Measurements from ENCODE around the gene ABCA10. TPM values are rescaled to one million over a fixed set of nuclear protein-coding genes. Genes with fewer than 3 reads are reported as not detected.

ABCA10 gene
- total RNA-seq, 6 experiments from 2014 or later: 1.7 to 4.0 (median 2.0) TPM

DNA sequence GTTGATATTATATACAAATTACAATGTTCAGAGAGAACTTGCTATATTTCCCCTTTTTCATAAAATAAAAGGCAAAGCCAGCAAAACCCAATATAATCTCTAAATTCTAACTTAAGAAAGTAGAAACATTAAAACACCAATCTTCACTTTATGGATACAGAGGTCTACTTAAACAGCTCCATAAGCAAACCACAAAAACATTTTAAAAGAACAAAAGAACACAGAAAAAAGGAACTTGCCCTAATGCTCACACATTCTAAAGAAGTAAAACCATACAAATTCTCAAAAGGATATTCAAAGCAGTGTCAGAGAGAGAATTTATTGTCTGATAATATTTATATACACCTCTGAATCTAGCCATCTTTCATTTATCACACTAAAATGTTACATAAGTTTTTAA, 606 bp downstream of the ABCA10 start:
- H3K9me3 ChIP-seq: no peaks in the 10 kb centered on the region
- peak overlapping the region; percentile 9 to 27 (median 15) for H3K27ac ChIP-seq
- peaks cover 0 to 21% (median 0%) of the 10 kb centered on the region in 4 donors for H3K4me1 ChIP-seq
- no peaks in the 10 kb centered on the region for H3K36me3 ChIP-seq
- intact Hi-C loops (cut with DNase I): no loop called here
- TF ChIP-seq, protein P1, sequence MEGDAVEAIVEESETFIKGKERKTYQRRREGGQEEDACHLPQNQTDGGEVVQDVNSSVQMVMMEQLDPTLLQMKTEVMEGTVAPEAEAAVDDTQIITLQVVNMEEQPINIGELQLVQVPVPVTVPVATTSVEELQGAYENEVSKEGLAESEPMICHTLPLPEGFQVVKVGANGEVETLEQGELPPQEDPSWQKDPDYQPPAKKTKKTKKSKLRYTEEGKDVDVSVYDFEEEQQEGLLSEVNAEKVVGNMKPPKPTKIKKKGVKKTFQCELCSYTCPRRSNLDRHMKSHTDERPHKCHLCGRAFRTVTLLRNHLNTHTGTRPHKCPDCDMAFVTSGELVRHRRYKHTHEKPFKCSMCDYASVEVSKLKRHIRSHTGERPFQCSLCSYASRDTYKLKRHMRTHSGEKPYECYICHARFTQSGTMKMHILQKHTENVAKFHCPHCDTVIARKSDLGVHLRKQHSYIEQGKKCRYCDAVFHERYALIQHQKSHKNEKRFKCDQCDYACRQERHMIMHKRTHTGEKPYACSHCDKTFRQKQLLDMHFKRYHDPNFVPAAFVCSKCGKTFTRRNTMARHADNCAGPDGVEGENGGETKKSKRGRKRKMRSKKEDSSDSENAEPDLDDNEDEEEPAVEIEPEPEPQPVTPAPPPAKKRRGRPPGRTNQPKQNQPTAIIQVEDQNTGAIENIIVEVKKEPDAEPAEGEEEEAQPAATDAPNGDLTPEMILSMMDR (IDR thresholded peaks at IDR 0.05): no peak
- no peak for TF ChIP-seq POLR2A (IDR thresholded peaks at IDR 0.05)
- peak overlapping the region in 1 of 3 donors; percentile 12 for H3K4me3 ChIP-seq
- no peak for ATAC-seq
- no peaks in the 10 kb centered on the region for H3K27me3 ChIP-seq
- no peak for DNase-seq

GRCh38 chr17:69227541-69227940, 1.1 kb downstream of the ABCA10 start:
- no peaks in the 10 kb centered on the region for H3K9me3 ChIP-seq
- peak overlapping the region in 2 of 3 donors; percentile 6 to 12 for H3K4me3 ChIP-seq
- no peaks in the 10 kb centered on the region for H3K27me3 ChIP-seq
- peaks cover 0 to 21% (median 0%) of the 10 kb centered on the region in 4 donors for H3K4me1 ChIP-seq
- DNase-seq (no peak), ATAC-seq (peak in 2 of 4 donors; percentile 15 to 18)
- intact Hi-C loops (cut with DNase I): no loop called here
- H3K36me3 ChIP-seq: no peaks in the 10 kb centered on the region
- peak overlapping the region; percentile 9 to 53 (median 27) for H3K27ac ChIP-seq
- WGBS (ENCODE audit: insufficient coverage, low coverage, low lambda C conversion rate, missing lambda C conversion rate): 23% methylated on average over 2 of the region's 2 CpGs
- TF ChIP-seq, protein P1 (IDR thresholded peaks at IDR 0.05): no peak
- no peak for TF ChIP-seq POLR2A (IDR thresholded peaks at IDR 0.05)

GRCh38 chr17:69223809-69224208, 4.8 kb downstream of the ABCA10 start:
- no peak for DNase-seq
- Histone ChIP-seq H3K27ac (no peak overlapping the region), H3K27me3 (no peaks in the 10 kb centered on the region)

GRCh38 chr17:69222707-69223258, 5.8 kb downstream of the ABCA10 start:
- Histone ChIP-seq H3K27me3 (no peaks in the 10 kb centered on the region), H3K4me3 (no peak overlapping the region), H3K36me3 (no peaks in the 10 kb centered on the region), H3K9me3 (no peaks in the 10 kb centered on the region), H3K27ac (no peak overlapping the region), H3K4me1 (peaks cover 0 to 12% (median 0%) of the 10 kb centered on the region in 4 donors)
- no peak for TF ChIP-seq POLR2A (IDR thresholded peaks at IDR 0.05)
- TF ChIP-seq, protein P1 (IDR thresholded peaks at IDR 0.05): no peak
- intact Hi-C loops (cut with DNase I): no loop called here
- ATAC-seq (no peak), DNase-seq (no peak)

More at GRCh38 chr17:69223809-69224208, 4.8 kb downstream of the ABCA10 start:
- no peak for ATAC-seq
- TF ChIP-seq POLR2A (IDR thresholded peaks at IDR 0.05): no peak
- TF ChIP-seq, protein P1 (IDR thresholded peaks at IDR 0.05): no peak
- Histone ChIP-seq H3K36me3 (no peaks in the 10 kb centered on the region), H3K4me3 (no peak overlapping the region), H3K4me1 (peaks cover 0 to 20% (median 0%) of the 10 kb centered on the region in 4 donors), H3K9me3 (no peaks in the 10 kb centered on the region)
- 84% methylated on average over 3 of the region's 3 CpGs for WGBS (ENCODE audit: insufficient coverage, low coverage, low lambda C conversion rate, missing lambda C conversion rate)
- intact Hi-C loops (cut with DNase I): no loop called here

DNA sequence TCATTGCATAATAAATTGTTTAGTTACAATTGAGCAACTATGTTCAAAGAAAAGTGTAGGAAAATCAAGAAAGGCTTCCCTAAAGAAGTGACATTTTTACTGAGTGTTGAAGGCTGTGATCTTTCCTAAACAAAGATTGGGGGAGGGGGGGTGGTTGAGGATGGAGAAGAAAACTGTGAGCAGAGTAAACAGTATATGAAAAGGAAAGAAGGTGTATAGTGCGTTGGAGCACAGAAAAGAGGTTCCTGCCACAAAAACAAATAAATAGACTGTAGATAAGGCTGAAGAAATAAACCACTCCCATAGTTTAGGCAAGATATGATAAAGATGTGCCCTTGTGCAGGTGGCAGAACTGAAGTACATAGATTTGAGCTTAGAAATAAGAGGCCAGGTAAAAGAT, 8.5 kb downstream of the ABCA10 start:
- Histone ChIP-seq H3K27me3 (no peaks in the 10 kb centered on the region), H3K4me3 (no peak overlapping the region), H3K4me1 (no peaks in the 10 kb centered on the region), H3K36me3 (no peaks in the 10 kb centered on the region), H3K27ac (no peak overlapping the region), H3K9me3 (no peaks in the 10 kb centered on the region)
- WGBS (ENCODE audit: insufficient coverage, low coverage, low lambda C conversion rate, missing lambda C conversion rate): 13% methylated on average over 1 of the region's 1 CpG
- no peak for TF ChIP-seq POLR2A (IDR thresholded peaks at IDR 0.05)
- TF ChIP-seq, protein P1 (IDR thresholded peaks at IDR 0.05): no peak
- ATAC-seq (no peak), DNase-seq (no peak)
- intact Hi-C loops (cut with DNase I): no loop called here

Measured in right lobe of liver (tissue), 6 donors.